ENCODE results near the gene CCSER1.

The CCSER1 gene

DNA sequence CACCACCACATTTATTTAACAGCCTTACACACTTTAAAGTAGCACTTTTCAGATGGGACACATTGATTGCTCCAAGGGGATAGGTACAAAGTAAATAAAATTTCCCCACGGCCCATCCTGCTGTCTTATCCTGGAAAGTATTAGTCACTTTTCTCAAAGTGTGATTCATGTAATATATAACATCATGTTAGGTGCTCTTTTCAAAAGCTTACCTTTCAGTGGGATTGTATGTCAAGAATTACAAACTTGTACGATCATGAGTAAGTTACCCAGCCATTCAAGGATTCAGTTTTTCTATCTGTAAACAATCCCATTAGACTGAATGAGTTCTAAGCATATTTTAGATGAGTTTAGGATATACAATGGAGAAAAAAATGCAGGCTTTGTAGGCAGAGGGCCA, 1300.0 kb downstream of the CCSER1 start:
- Histone ChIP-seq H3K4ac (ENCODE audit: low read depth, low read length) (no peak overlapping the region), H3K14ac (ENCODE audit: low read length) (no peak overlapping the region), H3K18ac (ENCODE audit: low read length) (no peak overlapping the region), H2BK12ac (ENCODE audit: low read length) (no peak overlapping the region), H3K4me2 (ENCODE audit: low read length) (no peak overlapping the region), H2BK5ac (ENCODE audit: low read depth, low read length, poor library complexity) (no peak overlapping the region), H3K36me3 (ENCODE audit: control insufficient read depth in 1 of 2, insufficient read depth in 2 of 2, low read length in 2 of 2) (no peaks in the 10 kb centered on the region), H4K12ac (ENCODE audit: low read depth, low read length) (no peak overlapping the region), H3K79me1 (ENCODE audit: low read length) (no peaks in the 10 kb centered on the region), H4K91ac (ENCODE audit: low read depth, low read length) (no peak overlapping the region), H3K27ac (ENCODE audit: low read depth, low read length) (no peak overlapping the region), H2AK5ac (ENCODE audit: low read length) (no peak overlapping the region), H3K23ac (ENCODE audit: low read length) (no peak overlapping the region), H3K9ac (ENCODE audit: low read length) (no peak overlapping the region), H2AFZ (ENCODE audit: insufficient read depth, low read length, poor library complexity) (no peak overlapping the region), H3K27me3 (ENCODE audit: insufficient read depth, low read length) (no peaks in the 10 kb centered on the region), H3K4me1 (ENCODE audit: control insufficient read depth in 1 of 2, insufficient read depth in 2 of 2, low read length in 2 of 2) (no peaks in the 10 kb centered on the region), H3K79me2 (ENCODE audit: control insufficient read depth, insufficient read depth, low read length, poor library complexity) (no peaks in the 10 kb centered on the region), H2BK120ac (ENCODE audit: insufficient read depth, low read length, poor library complexity) (no peak overlapping the region), H4K8ac (ENCODE audit: low read depth, low read length) (no peak overlapping the region), H3K4me3 (ENCODE audit: low read depth, low read length) (no peak overlapping the region), H3K9me3 (ENCODE audit: insufficient read depth, low read depth, low read length) (no peaks in the 10 kb centered on the region)
- WGBS (ENCODE audit: extremely low coverage, insufficient coverage, insufficient read length) = no CpG with 5 or more reads among the region's 2 CpGs
- peak; percentile 13 to 68 for DNase-seq

DNA sequence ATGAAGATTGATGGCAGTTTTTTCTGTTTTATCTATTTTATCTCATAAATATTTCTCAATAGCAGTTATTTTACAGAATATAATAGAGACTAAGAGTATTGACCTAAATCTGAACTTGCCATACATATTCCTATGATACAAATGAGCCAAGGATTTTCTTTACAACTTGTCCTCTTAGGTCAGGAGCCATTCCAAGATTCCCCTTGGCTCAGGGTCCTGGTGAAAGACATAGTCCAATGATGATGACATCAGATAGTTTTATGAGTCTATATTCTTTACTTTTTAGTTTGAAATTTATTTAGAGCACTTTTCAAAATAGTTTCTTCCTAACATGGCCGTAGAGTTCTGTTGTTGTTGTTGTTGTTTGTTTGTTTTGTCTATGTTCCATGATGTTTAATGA, 1307.4 kb downstream of the CCSER1 start:
- H3K18ac ChIP-seq (ENCODE audit: low read length) = no peak overlapping the region
- H2BK5ac ChIP-seq (ENCODE audit: low read depth, low read length, poor library complexity) = no peak overlapping the region
- H3K9me3 ChIP-seq (ENCODE audit: insufficient read depth, low read depth, low read length) = no peaks in the 10 kb centered on the region
- no peak overlapping the region for H2AK5ac ChIP-seq (ENCODE audit: low read length)
- H4K91ac ChIP-seq (ENCODE audit: low read depth, low read length) = no peak overlapping the region
- no peaks in the 10 kb centered on the region for H3K4me1 ChIP-seq (ENCODE audit: control insufficient read depth in 1 of 2, insufficient read depth in 2 of 2, low read length in 2 of 2)
- no peaks in the 10 kb centered on the region for H3K27me3 ChIP-seq (ENCODE audit: insufficient read depth, low read length)
- H4K8ac ChIP-seq (ENCODE audit: low read depth, low read length) = no peak overlapping the region
- no CpG with 5 or more reads among the region's 1 CpG for WGBS (ENCODE audit: extremely low coverage, insufficient coverage, insufficient read length)
- no peak overlapping the region for H3K14ac ChIP-seq (ENCODE audit: low read length)
- H3K4me3 ChIP-seq (ENCODE audit: low read depth, low read length) = no peak overlapping the region
- no peak overlapping the region for H4K12ac ChIP-seq (ENCODE audit: low read depth, low read length)
- H3K9ac ChIP-seq (ENCODE audit: low read length) = no peak overlapping the region
- H3K23ac ChIP-seq (ENCODE audit: low read length) = no peak overlapping the region
- no peaks in the 10 kb centered on the region for H3K36me3 ChIP-seq (ENCODE audit: control insufficient read depth in 1 of 2, insufficient read depth in 2 of 2, low read length in 2 of 2)
- no peaks in the 10 kb centered on the region for H3K79me2 ChIP-seq (ENCODE audit: control insufficient read depth, insufficient read depth, low read length, poor library complexity)
- no peak for DNase-seq
- H2AFZ ChIP-seq (ENCODE audit: insufficient read depth, low read length, poor library complexity) = no peak overlapping the region
- H3K4me2 ChIP-seq (ENCODE audit: low read length) = no peak overlapping the region
- no peak overlapping the region for H3K27ac ChIP-seq (ENCODE audit: low read depth, low read length)
- no peak overlapping the region for H2BK120ac ChIP-seq (ENCODE audit: insufficient read depth, low read length, poor library complexity)
- H3K79me1 ChIP-seq (ENCODE audit: low read length) = no peaks in the 10 kb centered on the region
- no peak overlapping the region for H3K4ac ChIP-seq (ENCODE audit: low read depth, low read length)
- no peak overlapping the region for H2BK12ac ChIP-seq (ENCODE audit: low read length)

DNA sequence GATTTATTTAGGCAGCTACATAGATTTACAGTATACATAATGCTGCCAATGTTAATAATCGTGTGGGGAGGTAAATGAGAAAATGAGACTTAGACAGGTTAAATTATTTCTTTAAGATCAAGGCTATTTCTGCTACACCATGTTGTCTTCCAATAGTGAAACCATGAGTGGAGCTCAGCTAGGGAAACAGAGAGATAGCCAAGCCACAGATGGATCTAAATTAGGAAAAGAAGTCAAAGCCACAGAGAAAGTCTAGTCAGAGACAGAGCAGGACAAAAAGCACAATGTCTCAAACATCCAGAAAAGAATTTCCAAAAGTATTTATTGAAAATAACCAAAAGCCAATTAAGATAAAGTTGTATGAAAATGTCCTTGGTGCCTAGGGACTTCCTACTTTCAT, 1309.4 kb downstream of the CCSER1 start:
- no CpG with 5 or more reads among the region's 1 CpG for WGBS (ENCODE audit: extremely low coverage, insufficient coverage, insufficient read length)

DNA sequence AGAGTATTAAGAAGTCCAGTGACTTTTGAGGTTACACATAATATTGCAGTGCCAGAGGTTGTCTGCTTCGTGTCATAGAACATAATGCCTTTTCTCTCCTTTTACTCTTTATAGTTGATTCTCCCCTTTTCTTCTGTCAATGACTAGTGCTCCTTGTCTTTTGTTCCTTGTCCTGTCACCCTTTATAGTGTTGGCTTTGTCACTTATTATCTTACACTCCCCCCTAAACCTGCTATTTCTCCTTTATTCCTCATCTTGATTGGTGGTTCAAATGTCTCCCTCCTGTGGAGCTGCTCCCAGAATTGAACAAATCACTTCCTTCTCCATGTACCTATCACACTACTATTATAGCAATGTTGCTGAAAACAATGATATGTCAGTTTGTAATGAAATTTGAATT, 1320.0 kb downstream of the CCSER1 start:
- Histone ChIP-seq H3K27me3 (ENCODE audit: insufficient read depth, low read length) (no peaks in the 10 kb centered on the region), H2AK5ac (ENCODE audit: low read length) (no peak overlapping the region), H4K8ac (ENCODE audit: low read depth, low read length) (no peak overlapping the region), H4K12ac (ENCODE audit: low read depth, low read length) (no peak overlapping the region), H3K79me1 (ENCODE audit: low read length) (no peaks in the 10 kb centered on the region), H3K79me2 (ENCODE audit: control insufficient read depth, insufficient read depth, low read length, poor library complexity) (no peaks in the 10 kb centered on the region), H2BK5ac (ENCODE audit: low read depth, low read length, poor library complexity) (no peak overlapping the region), H2BK120ac (ENCODE audit: insufficient read depth, low read length, poor library complexity) (no peak overlapping the region), H3K18ac (ENCODE audit: low read length) (no peak overlapping the region), H4K91ac (ENCODE audit: low read depth, low read length) (no peak overlapping the region), H3K27ac (ENCODE audit: low read depth, low read length) (no peak overlapping the region), H3K4me1 (ENCODE audit: control insufficient read depth in 1 of 2, insufficient read depth in 2 of 2, low read length in 2 of 2) (no peaks in the 10 kb centered on the region), H3K4me2 (ENCODE audit: low read length) (no peak overlapping the region), H3K9ac (ENCODE audit: low read length) (no peak overlapping the region), H3K9me3 (ENCODE audit: insufficient read depth, low read depth, low read length) (no peaks in the 10 kb centered on the region), H3K36me3 (ENCODE audit: control insufficient read depth in 1 of 2, insufficient read depth in 2 of 2, low read length in 2 of 2) (no peaks in the 10 kb centered on the region), H2AFZ (ENCODE audit: insufficient read depth, low read length, poor library complexity) (no peak overlapping the region), H3K23ac (ENCODE audit: low read length) (no peak overlapping the region), H3K4me3 (ENCODE audit: low read depth, low read length) (no peak overlapping the region), H2BK12ac (ENCODE audit: low read length) (no peak overlapping the region), H3K14ac (ENCODE audit: low read length) (no peak overlapping the region), H3K4ac (ENCODE audit: low read depth, low read length) (no peak overlapping the region)
- no peak for DNase-seq
- WGBS (ENCODE audit: extremely low coverage, insufficient coverage, insufficient read length) = no CpG with 5 or more reads among the region's 1 CpG

More for the DNA sequence above, 1309.4 kb downstream of the CCSER1 start:
- Histone ChIP-seq H3K27ac (ENCODE audit: low read depth, low read length) (no peak overlapping the region), H3K4me3 (ENCODE audit: low read depth, low read length) (no peak overlapping the region), H3K79me2 (ENCODE audit: control insufficient read depth, insufficient read depth, low read length, poor library complexity) (no peaks in the 10 kb centered on the region), H3K36me3 (ENCODE audit: control insufficient read depth in 1 of 2, insufficient read depth in 2 of 2, low read length in 2 of 2) (no peaks in the 10 kb centered on the region), H3K9ac (ENCODE audit: low read length) (no peak overlapping the region), H4K8ac (ENCODE audit: low read depth, low read length) (no peak overlapping the region), H4K91ac (ENCODE audit: low read depth, low read length) (no peak overlapping the region), H2AK5ac (ENCODE audit: low read length) (no peak overlapping the region), H2BK5ac (ENCODE audit: low read depth, low read length, poor library complexity) (no peak overlapping the region), H3K4ac (ENCODE audit: low read depth, low read length) (no peak overlapping the region), H3K79me1 (ENCODE audit: low read length) (no peaks in the 10 kb centered on the region), H3K27me3 (ENCODE audit: insufficient read depth, low read length) (no peaks in the 10 kb centered on the region), H4K12ac (ENCODE audit: low read depth, low read length) (no peak overlapping the region), H2BK12ac (ENCODE audit: low read length) (no peak overlapping the region), H3K9me3 (ENCODE audit: insufficient read depth, low read depth, low read length) (no peaks in the 10 kb centered on the region), H2BK120ac (ENCODE audit: insufficient read depth, low read length, poor library complexity) (no peak overlapping the region), H3K14ac (ENCODE audit: low read length) (no peak overlapping the region), H3K4me2 (ENCODE audit: low read length) (no peak overlapping the region), H2AFZ (ENCODE audit: insufficient read depth, low read length, poor library complexity) (no peak overlapping the region), H3K18ac (ENCODE audit: low read length) (no peak overlapping the region), H3K23ac (ENCODE audit: low read length) (no peak overlapping the region), H3K4me1 (ENCODE audit: control insufficient read depth in 1 of 2, insufficient read depth in 2 of 2, low read length in 2 of 2) (no peaks in the 10 kb centered on the region)
- DNase-seq = no peak

All from trophoblast cell (in vitro differentiated cells and primary cell).